Testis (tissue), 3 donors: ENCODE measurements around the gene RGS6. TPM values are rescaled to one million over a fixed set of nuclear protein-coding genes. Genes with fewer than 3 reads are reported as not detected.
A peak's percentile ranks its signal among the peaks of the same experiment; 100 is the strongest.

Experiments
- DNase-seq: peaks from one replicate; pipeline ENCODE4 v3.0.0-alpha.2; 2019
- H3K27ac ChIP-seq, 2 donors: fragments of 200-600 bp; sonication (generic); one replicate each; pipeline ENCODE4 v1.5.1; 2019
- H3K27me3 ChIP-seq: fragments of 200-600 bp; sonication (generic); one replicate; pipeline ENCODE4 v1.5.1; 2019
- H3K36me3 ChIP-seq: fragments of 200-600 bp; sonication (generic); one replicate; pipeline ENCODE4 v1.5.1; 2017; ENCODE audit warnings: low read depth; ENCODE audit errors: missing control alignments
- H3K4me1 ChIP-seq: fragments of 200-600 bp; sonication (generic); one replicate; pipeline ENCODE4 v1.5.1; 2019
- H3K4me3 ChIP-seq, 2 donors: fragments of 200-600 bp; sonication (generic); one replicate each; pipeline ENCODE4 v1.5.1; 2017 to 2019
- H3K9me3 ChIP-seq: fragments of 200-600 bp; sonication (generic); one replicate; pipeline ENCODE4 v1.5.1; 2017
- POLR2A ChIP-seq: fragments of 450-650 bp; IDR thresholded peaks from one replicate; pipeline ENCODE4 v1.6.1; 2017; ENCODE audit warnings: antibody characterized with exemption, mild to moderate bottlenecking, moderate library complexity
- WGBS, 2 donors: methylation state at CpG; one replicate each; pipeline ENCODE4 v1.1.5; 2018; 5-methylcytosine and 5-hydroxymethylcytosine counted together
- intact Hi-C: fragments of 100-400 bp; cut with DNase I; formaldehyde crosslinking; loops from one replicate; pipeline ENCODE4 v1.15.1; 2023; ENCODE audit warnings: low total_unique reads
- polyA plus RNA-seq: library from polyadenylated mRNA; stranded (reverse); fragments of 350-450 nt; fragmentation: Illumina TruSeq; extraction: RNeasy Lipid Tissue Mini Kit (QIAGEN cat#74804); gene quantifications from one replicate; pipeline ENCODE4 v1.2.3, GENCODE V29; 2014; ENCODE audit warnings: low read depth, low replicate concordance; ENCODE audit not compliant: insufficient read depth
- total RNA-seq, 2 donors: library from RNA; depleted of rRNA; stranded (reverse); fragments of >200 nt; gene quantifications; one replicate each; pipeline ENCODE4 v1.2.3, GENCODE V29; 2016
- TF ChIP-seq, protein P1 (sequence below), 3 experiments: fragments of 450-650 bp in 2 of 3; fragments of 200-600 bp in 1 of 3; sonication (generic) in 1 of 3; IDR thresholded peaks; one replicate each; pipeline ENCODE4 v1.5.1; 2016 to 2019; ENCODE audit warnings: antibody characterized with exemption in 3 of 3, mild to moderate bottlenecking in 2 of 3, moderate library complexity in 1 of 3

The RGS6 gene
- total and polyA plus RNA-seq, 3 donors from 2014 or later: 6.3 to 21.3 (median 16.0) TPM

GRCh38 chr14:72519543-72519942, 587.3 kb downstream of the RGS6 start:
- 86 to 90% methylated on average over 4 of the region's 4 CpGs for WGBS, 2 donors
- H3K36me3 ChIP-seq: no peaks in the 10 kb centered on the region
- no peak overlapping the region for H3K27ac ChIP-seq
- no peak for TF ChIP-seq POLR2A
- TF ChIP-seq, protein P1, sequence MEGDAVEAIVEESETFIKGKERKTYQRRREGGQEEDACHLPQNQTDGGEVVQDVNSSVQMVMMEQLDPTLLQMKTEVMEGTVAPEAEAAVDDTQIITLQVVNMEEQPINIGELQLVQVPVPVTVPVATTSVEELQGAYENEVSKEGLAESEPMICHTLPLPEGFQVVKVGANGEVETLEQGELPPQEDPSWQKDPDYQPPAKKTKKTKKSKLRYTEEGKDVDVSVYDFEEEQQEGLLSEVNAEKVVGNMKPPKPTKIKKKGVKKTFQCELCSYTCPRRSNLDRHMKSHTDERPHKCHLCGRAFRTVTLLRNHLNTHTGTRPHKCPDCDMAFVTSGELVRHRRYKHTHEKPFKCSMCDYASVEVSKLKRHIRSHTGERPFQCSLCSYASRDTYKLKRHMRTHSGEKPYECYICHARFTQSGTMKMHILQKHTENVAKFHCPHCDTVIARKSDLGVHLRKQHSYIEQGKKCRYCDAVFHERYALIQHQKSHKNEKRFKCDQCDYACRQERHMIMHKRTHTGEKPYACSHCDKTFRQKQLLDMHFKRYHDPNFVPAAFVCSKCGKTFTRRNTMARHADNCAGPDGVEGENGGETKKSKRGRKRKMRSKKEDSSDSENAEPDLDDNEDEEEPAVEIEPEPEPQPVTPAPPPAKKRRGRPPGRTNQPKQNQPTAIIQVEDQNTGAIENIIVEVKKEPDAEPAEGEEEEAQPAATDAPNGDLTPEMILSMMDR (IDR thresholded peaks at IDR 0.05): no peak
- H3K9me3 ChIP-seq: no peaks in the 10 kb centered on the region
- no peak overlapping the region for H3K4me3 ChIP-seq
- no peaks in the 10 kb centered on the region for H3K27me3 ChIP-seq
- peaks cover 14% of the 10 kb centered on the region for H3K4me1 ChIP-seq
- intact Hi-C loops: no loop called here
- no peak for DNase-seq

DNA sequence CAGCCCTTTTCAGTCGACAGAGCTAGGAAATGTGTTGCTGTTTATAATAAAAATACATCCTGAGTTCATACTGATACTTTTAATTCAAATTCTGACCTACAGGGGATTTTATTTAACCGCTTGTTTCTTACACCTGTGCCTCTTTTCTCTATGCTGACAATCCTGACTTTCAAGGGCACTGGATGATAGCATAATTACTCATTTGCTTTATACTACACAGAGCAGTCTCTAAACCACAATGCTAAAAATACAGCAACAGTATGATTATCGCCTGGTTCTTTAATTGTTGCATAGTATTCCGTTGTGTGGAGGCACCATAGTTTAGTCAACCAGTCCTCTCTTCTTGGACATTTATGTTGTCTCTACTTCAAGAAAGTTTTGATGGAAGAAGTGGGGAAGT, 588.8 kb downstream of the RGS6 start:
- Histone ChIP-seq H3K27ac (no peak overlapping the region), H3K4me3 (no peak overlapping the region), H3K4me1 (peaks cover 25% of the 10 kb centered on the region), H3K9me3 (no peaks in the 10 kb centered on the region), H3K36me3 (no peaks in the 10 kb centered on the region), H3K27me3 (no peaks in the 10 kb centered on the region)
- DNase-seq: no peak
- 93 to 96% methylated on average over 4 of the region's 4 CpGs for WGBS, 2 donors
- intact Hi-C loops: no loop called here
- TF ChIP-seq POLR2A: no peak
- TF ChIP-seq, protein P1 (IDR thresholded peaks at IDR 0.05): no peak

- H3K36me3 ChIP-seq: no peaks in the 10 kb centered on the region
- peak overlapping the region in 1 of 2 donors; percentile 73 for H3K27ac ChIP-seq
- 92 to 93% methylated on average over 8 of the region's 8 CpGs for WGBS, 2 donors
- TF ChIP-seq, protein P1 (IDR thresholded peaks at IDR 0.05): no peak
- no peak for TF ChIP-seq POLR2A
- no peak overlapping the region for H3K4me3 ChIP-seq
- no peaks in the 10 kb centered on the region for H3K9me3 ChIP-seq
- H3K4me1 ChIP-seq: peaks cover 25% of the 10 kb centered on the region
- intact Hi-C loops: no loop called here
- H3K27me3 ChIP-seq: no peaks in the 10 kb centered on the region
- DNase-seq: no peak
Observed at GRCh38 chr14:72521968-72522741, 589.9 kb downstream of the RGS6 start.

GRCh38 chr14:72522847-72523246, 590.6 kb downstream of the RGS6 start:
- H3K4me1 ChIP-seq: peaks cover 25% of the 10 kb centered on the region
- H3K27ac ChIP-seq: peak overlapping the region in 1 of 2 donors; percentile 73
- H3K9me3 ChIP-seq: no peaks in the 10 kb centered on the region
- H3K27me3 ChIP-seq: no peaks in the 10 kb centered on the region
- H3K36me3 ChIP-seq: no peaks in the 10 kb centered on the region
- no peak for DNase-seq
- no peak overlapping the region for H3K4me3 ChIP-seq
- TF ChIP-seq, protein P1 (IDR thresholded peaks at IDR 0.05): no peak
- no peak for TF ChIP-seq POLR2A
- intact Hi-C loops: no loop called here
- 80 to 96% methylated on average over 4 of the region's 4 CpGs for WGBS, 2 donors
